ENCODE measurements around the gene CSAD. TPM values are rescaled to one million over a fixed set of nuclear protein-coding genes. Genes with fewer than 3 reads are reported as not detected.
"Not testable (repeated sequence)": the region's sequence is repeated elsewhere in the genome, so short reads cannot be mapped to it uniquely, and the experiment has no call there.

Gene CSAD
- total RNA-seq, 1 donor from 2014 or later, result 20.2 TPM

DNA sequence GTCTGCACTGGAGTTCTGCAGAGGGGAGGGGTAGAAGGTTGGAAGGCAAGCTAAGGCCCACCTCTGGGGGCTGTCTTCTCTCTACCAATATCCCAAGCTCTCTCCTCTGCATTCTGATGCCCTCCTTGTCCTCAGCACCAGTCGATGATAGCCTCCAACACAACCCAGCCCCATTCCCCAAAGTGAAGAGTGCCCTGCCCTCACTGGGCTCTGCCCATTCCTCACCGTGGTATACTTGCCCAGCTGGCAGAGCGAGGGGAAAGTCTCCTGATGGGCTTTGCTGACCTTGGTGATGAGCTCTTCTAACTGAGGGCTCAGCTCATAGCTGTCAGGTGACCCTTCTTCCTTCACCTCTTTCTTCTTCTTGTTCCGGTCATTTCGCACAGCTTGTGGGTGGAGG lies 33.5 kb upstream of the CSAD start:
- intact Hi-C loops (cut with micrococcal nuclease), result no loop called here
- H3K27ac Mint-ChIP-seq, result no peak overlapping the region
- H3K36me3 Mint-ChIP-seq (ENCODE audit: low read depth), result peaks cover 65% of the 10 kb centered on the region
- H3K27me3 Mint-ChIP-seq (ENCODE audit: low read depth), result no peaks in the 10 kb centered on the region
- peaks cover 55% of the 10 kb centered on the region for H3K4me1 Mint-ChIP-seq (ENCODE audit: low read depth)
- DNase-seq (ENCODE audit: low spot score), result no peak
- no peaks in the 10 kb centered on the region for H3K9me3 Mint-ChIP-seq
- no peak overlapping the region for H3K4me3 Mint-ChIP-seq (ENCODE audit: low read depth)

GRCh38 chr12:53213348-53213747 lies 32.6 kb upstream of the CSAD start:
- intact Hi-C loops (cut with micrococcal nuclease), result loop anchor here (2.0 kb wide), 2 partner anchors 37 to 73 kb away; no protein-coding TSS in a partner anchor
- Mint-ChIP-seq H3K4me1 (ENCODE audit: low read depth) (peaks cover 59% of the 10 kb centered on the region), H3K27me3 (ENCODE audit: low read depth) (no peaks in the 10 kb centered on the region), H3K36me3 (ENCODE audit: low read depth) (peaks cover 64% of the 10 kb centered on the region), H3K4me3 (ENCODE audit: low read depth) (no peak overlapping the region), H3K27ac (peak overlapping the region; percentile 7), H3K9me3 (no peaks in the 10 kb centered on the region)
- peak; percentile 73 for DNase-seq (ENCODE audit: low spot score)

GRCh38 chr12:53212931-53213330 lies 32.2 kb upstream of the CSAD start:
- no peak for DNase-seq (ENCODE audit: low spot score)
- peaks cover 64% of the 10 kb centered on the region for H3K36me3 Mint-ChIP-seq (ENCODE audit: low read depth)

DNA sequence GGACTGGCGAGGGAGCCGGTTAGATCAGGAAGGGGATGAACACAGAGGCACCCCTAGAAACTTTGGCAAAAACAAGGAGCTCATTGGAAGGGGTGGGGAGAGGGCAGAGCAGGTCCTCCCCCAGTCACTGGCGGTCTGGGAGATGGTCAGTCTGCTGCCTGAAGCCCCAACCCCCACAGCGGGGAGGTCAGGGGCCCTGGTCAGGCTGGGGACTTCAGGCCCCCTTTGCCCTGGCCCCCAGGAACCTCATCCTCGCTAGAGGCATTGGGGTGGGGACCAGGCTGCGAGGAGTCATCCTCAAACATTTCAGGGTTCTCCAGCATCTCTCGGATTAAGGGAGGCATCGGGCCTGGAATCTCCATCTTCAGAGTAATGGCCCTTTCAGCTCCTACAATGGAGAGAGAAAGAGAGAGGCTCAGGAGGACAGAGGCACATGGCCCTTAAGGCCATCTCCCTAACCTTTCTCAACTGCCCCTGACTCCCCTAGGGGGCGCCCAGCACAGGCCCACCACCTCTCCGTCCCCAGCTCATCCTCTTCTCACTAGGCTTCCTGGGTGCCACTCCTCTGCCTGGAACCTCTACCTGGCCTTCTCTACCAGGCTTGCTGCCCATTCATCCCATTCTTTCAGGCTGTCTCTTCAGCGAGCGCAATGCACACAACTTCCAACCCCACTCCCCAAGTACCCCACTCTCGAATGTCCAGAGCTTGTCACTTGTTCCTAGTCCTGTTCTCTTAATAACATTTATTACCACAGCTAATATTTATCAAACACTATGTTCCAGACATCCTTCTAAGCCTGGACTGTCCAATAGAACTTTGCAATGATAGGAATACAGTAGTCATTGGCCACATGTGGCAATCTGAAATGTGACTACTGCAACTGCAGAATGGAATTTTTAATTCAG lies 31.0 kb upstream of the CSAD start:
- Mint-ChIP-seq H3K4me1 (ENCODE audit: low read depth) (peaks cover 56% of the 10 kb centered on the region), H3K36me3 (ENCODE audit: low read depth) (peaks cover 64% of the 10 kb centered on the region), H3K4me3 (ENCODE audit: low read depth) (no peak overlapping the region), H3K9me3 (no peaks in the 10 kb centered on the region), H3K27ac (peak overlapping the region; percentile 9), H3K27me3 (ENCODE audit: low read depth) (no peaks in the 10 kb centered on the region)
- DNase-seq (ENCODE audit: low spot score), result no peak
- intact Hi-C loops (cut with micrococcal nuclease), result loop anchor here (2.0 kb wide), 2 partner anchors 39 to 75 kb away; no protein-coding TSS in a partner anchor

More at GRCh38 chr12:53212931-53213330, 32.2 kb upstream of the CSAD start:
- Mint-ChIP-seq H3K4me1 (ENCODE audit: low read depth) (peaks cover 61% of the 10 kb centered on the region), H3K27me3 (ENCODE audit: low read depth) (no peaks in the 10 kb centered on the region), H3K9me3 (no peaks in the 10 kb centered on the region), H3K4me3 (ENCODE audit: low read depth) (no peak overlapping the region), H3K27ac (no peak overlapping the region)
- intact Hi-C loops (cut with micrococcal nuclease), result loop anchor here (2.0 kb wide), 2 partner anchors 38 to 74 kb away; no protein-coding TSS in a partner anchor

- intact Hi-C loops (cut with micrococcal nuclease), result no loop called here
- Mint-ChIP-seq H3K27ac (no peak overlapping the region), H3K4me1 (ENCODE audit: low read depth) (peaks cover 54% of the 10 kb centered on the region)
Measured at GRCh38 chr12:53210843-53211242, 30.1 kb upstream of the CSAD start.

GRCh38 chr12:53208877-53209463 lies 28.2 kb upstream of the CSAD start:
- Mint-ChIP-seq H3K4me1 (ENCODE audit: low read depth) (peaks cover 57% of the 10 kb centered on the region), H3K9me3 (no peaks in the 10 kb centered on the region), H3K27ac (peak overlapping the region; percentile 81), H3K36me3 (ENCODE audit: low read depth) (peaks cover 48% of the 10 kb centered on the region), H3K4me3 (ENCODE audit: low read depth) (peak overlapping the region; percentile 77), H3K27me3 (ENCODE audit: low read depth) (no peaks in the 10 kb centered on the region)
- intact Hi-C loops (cut with micrococcal nuclease), result loop anchor here (1.0 to 10.0 kb wide), 3 partner anchors 11 to 296 kb away; partner anchors contain the start of genes ESPL1, NPFF and TARBP2
- peak; percentile 47 for DNase-seq (ENCODE audit: low spot score)

More at GRCh38 chr12:53210843-53211242, 30.1 kb upstream of the CSAD start:
- Mint-ChIP-seq H3K9me3 (no peaks in the 10 kb centered on the region), H3K27me3 (ENCODE audit: low read depth) (no peaks in the 10 kb centered on the region), H3K36me3 (ENCODE audit: low read depth) (peaks cover 56% of the 10 kb centered on the region), H3K4me3 (ENCODE audit: low read depth) (no peak overlapping the region)
- no peak for DNase-seq (ENCODE audit: low spot score)

DNA sequence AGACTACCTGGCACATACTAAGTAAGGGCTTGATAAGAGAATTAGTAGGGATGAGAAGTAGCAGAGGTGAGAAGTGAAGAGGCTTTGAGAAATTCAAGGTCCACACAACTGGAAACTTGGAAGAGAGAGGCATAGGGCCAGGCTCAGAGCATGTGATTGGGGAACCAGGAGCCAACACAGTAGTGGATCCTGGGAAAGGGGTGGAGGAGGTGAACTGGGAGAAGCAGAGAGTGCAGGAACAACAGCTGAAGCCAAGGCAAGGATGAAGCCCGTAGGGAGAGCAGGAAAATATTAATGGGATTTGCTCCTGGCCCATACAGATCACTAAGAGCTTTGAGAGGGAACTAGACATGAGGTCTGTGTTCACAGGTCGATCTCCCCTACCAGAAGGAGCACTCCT lies 27.7 kb upstream of the CSAD start:
- H3K4me3 Mint-ChIP-seq (ENCODE audit: low read depth), result peak overlapping the region; percentile 77
- H3K27me3 Mint-ChIP-seq (ENCODE audit: low read depth), result no peaks in the 10 kb centered on the region
- peaks cover 46% of the 10 kb centered on the region for H3K36me3 Mint-ChIP-seq (ENCODE audit: low read depth)
- H3K9me3 Mint-ChIP-seq, result no peaks in the 10 kb centered on the region
- H3K27ac Mint-ChIP-seq, result peak overlapping the region; percentile 81
- peaks cover 55% of the 10 kb centered on the region for H3K4me1 Mint-ChIP-seq (ENCODE audit: low read depth)
- intact Hi-C loops (cut with micrococcal nuclease), result loop anchor here (10.0 kb wide), 1 partner anchor 296 kb away; the partner anchor contains the start of genes NPFF and TARBP2
- DNase-seq (ENCODE audit: low spot score), result no peak

DNA sequence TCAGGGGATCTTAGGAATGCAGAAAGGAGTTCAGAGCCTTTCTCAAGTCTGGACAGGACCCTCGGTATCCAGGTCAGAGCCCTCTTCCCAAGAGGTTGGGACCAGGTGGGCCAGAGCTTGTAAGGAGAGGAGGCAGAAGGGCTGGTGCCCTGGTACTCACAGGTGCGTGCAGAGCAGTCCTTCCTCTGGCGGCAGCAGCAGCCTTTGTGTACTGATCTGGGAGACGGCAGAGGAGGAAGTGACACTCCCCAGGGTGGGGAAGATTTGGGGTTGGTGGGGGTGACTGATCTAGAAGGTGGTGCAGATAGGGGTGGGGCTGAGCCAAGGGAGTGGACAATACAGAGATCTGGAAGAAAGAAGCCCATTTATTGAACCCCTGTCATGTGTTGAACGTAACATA lies 26.3 kb upstream of the CSAD start, which contains the start of gene ITGB7:
Gene ITGB7, minus strand, starts transcription at position 210 of the 400 bp plus-strand sequence. CDS start 6,808 bp downstream, outside the sequence.
- peaks cover 38% of the 10 kb centered on the region for H3K36me3 Mint-ChIP-seq (ENCODE audit: low read depth)
- no peaks in the 10 kb centered on the region for H3K27me3 Mint-ChIP-seq (ENCODE audit: low read depth)
- peaks cover 57% of the 10 kb centered on the region for H3K4me1 Mint-ChIP-seq (ENCODE audit: low read depth)
- no peaks in the 10 kb centered on the region for H3K9me3 Mint-ChIP-seq
- H3K4me3 Mint-ChIP-seq (ENCODE audit: low read depth), result peak within 1 kb of the TSS; percentile 82
- intact Hi-C loops (cut with micrococcal nuclease), result loop anchor here (2.0 to 10.0 kb wide), 2 partner anchors 118 to 298 kb away; partner anchors contain the start of genes NPFF and TARBP2
- DNase-seq (ENCODE audit: low spot score), result peak; percentile 68
- peak within 1 kb of the TSS; percentile 66 for H3K27ac Mint-ChIP-seq

GRCh38 chr12:53205747-53206419 lies 25.2 kb upstream of the CSAD start:
- peak; percentile 75 for DNase-seq (ENCODE audit: low spot score)
- H3K9me3 Mint-ChIP-seq, result no peaks in the 10 kb centered on the region
- H3K4me1 Mint-ChIP-seq (ENCODE audit: low read depth), result peaks cover 56% of the 10 kb centered on the region
- peaks cover 33% of the 10 kb centered on the region for H3K36me3 Mint-ChIP-seq (ENCODE audit: low read depth)
- no peaks in the 10 kb centered on the region for H3K27me3 Mint-ChIP-seq (ENCODE audit: low read depth)
- intact Hi-C loops (cut with micrococcal nuclease), result loop anchor here (2.0 to 10.0 kb wide), 3 partner anchors 13 to 299 kb away; partner anchors contain the start of genes NPFF and TARBP2
- H3K4me3 Mint-ChIP-seq (ENCODE audit: low read depth), result peak overlapping the region; percentile 82
- H3K27ac Mint-ChIP-seq, result peak overlapping the region; percentile 66

- intact Hi-C loops (cut with micrococcal nuclease), result loop anchor here (2.0 to 10.0 kb wide), 3 partner anchors 14 to 300 kb away; partner anchors contain the start of genes NPFF and TARBP2
- Mint-ChIP-seq H3K27me3 (ENCODE audit: low read depth) (no peaks in the 10 kb centered on the region), H3K9me3 (no peaks in the 10 kb centered on the region), H3K4me1 (ENCODE audit: low read depth) (peaks cover 66% of the 10 kb centered on the region), H3K27ac (peak overlapping the region; percentile 53), H3K36me3 (ENCODE audit: low read depth) (peaks cover 36% of the 10 kb centered on the region), H3K4me3 (ENCODE audit: low read depth) (peak overlapping the region; percentile 62)
- no peak for DNase-seq (ENCODE audit: low spot score)
Measured at GRCh38 chr12:53204351-53204750, 23.6 kb upstream of the CSAD start.

DNA sequence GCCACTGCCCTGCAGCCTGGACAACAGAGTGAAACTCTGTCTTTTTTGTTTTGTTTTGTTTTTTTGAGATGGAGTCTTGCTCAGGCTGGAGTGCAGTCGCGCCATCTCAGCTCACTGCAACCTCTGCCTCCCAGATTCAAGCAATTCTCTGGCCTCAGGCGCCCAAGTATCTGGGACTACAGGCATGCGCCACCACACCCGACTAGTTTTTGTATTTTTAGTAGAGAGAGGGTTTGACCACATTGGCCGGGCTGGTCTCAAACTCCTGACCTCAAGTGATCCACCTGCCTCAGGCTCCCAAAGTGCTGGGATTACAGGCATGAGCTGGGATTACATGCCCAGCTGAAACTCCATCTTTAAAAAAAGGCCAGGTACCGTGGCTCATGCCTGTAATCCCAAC lies 21.6 kb upstream of the CSAD start:
- H3K27me3 Mint-ChIP-seq (ENCODE audit: low read depth); H3K27ac Mint-ChIP-seq; DNase-seq (ENCODE audit: low spot score); H3K4me3 Mint-ChIP-seq (ENCODE audit: low read depth); H3K9me3 Mint-ChIP-seq: not testable (repeated sequence)
- intact Hi-C loops (cut with micrococcal nuclease), result loop anchor here (5.0 to 10.0 kb wide), 2 partner anchors 45 to 302 kb away; partner anchors contain the start of genes NPFF and TARBP2
- peaks cover 41% of the 10 kb centered on the region for H3K36me3 Mint-ChIP-seq (ENCODE audit: low read depth)
- peaks cover 64% of the 10 kb centered on the region for H3K4me1 Mint-ChIP-seq (ENCODE audit: low read depth)

DNA sequence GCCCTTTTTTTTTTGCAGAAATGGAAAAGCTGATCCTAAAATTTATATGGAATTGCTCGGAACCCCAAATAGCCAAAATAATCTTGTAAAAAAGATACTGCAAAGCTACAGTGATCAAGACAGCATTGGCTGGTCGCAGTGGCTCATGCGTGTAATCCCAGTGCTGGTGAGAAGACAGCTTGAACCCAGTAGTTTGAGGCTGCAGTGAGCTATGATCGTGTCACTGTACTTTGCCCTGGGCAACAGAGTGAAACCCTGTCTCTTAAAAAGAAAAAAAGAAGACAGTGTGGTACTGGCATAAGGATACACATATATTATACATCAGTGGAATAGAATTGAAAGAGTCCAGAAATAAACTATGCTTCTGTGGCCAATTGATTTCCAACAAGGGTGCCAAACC lies 20.9 kb upstream of the CSAD start:
- Mint-ChIP-seq H3K36me3 (ENCODE audit: low read depth) (peaks cover 47% of the 10 kb centered on the region), H3K27ac (peak overlapping the region; percentile 9), H3K4me3 (ENCODE audit: low read depth) (no peak overlapping the region), H3K27me3 (ENCODE audit: low read depth) (no peaks in the 10 kb centered on the region), H3K4me1 (ENCODE audit: low read depth) (peaks cover 58% of the 10 kb centered on the region), H3K9me3 (no peaks in the 10 kb centered on the region)
- no peak for DNase-seq (ENCODE audit: low spot score)
- intact Hi-C loops (cut with micrococcal nuclease), result loop anchor here (2.0 to 10.0 kb wide), 3 partner anchors 21 to 303 kb away; partner anchors contain the start of genes CSAD, NPFF, TARBP2 and ZNF740

All from activated T-helper 2 cell treated with anti-CD3 and anti-CD28 coated beads, Interferon-gamma antibody, Interleukin-2, Interleukin-4, amounts not matched to agents 10 μg/mL and 5 μg/mL and 100 μg/mL, durations not matched to agents 14 hours and 24 hours and 36 hours (primary cell).